Breast epithelium (tissue), 4 donors: ENCODE measurements around the gene PIP4K2C. TPM values are rescaled to one million over a fixed set of nuclear protein-coding genes. Genes with fewer than 3 reads are reported as not detected.
A peak's percentile ranks its signal among the peaks of the same experiment; 100 is the strongest.

ENCODE experiments used
- DNase-seq, 2 donors: peaks; one replicate each; pipeline ENCODE4 v3.0.0-alpha.2; 2019; ENCODE audit warnings: low spot score in 2 of 2
- H3K27ac ChIP-seq, 2 donors: fragments of 200-600 bp; sonication (generic) in 1 of 2; one replicate each; pipeline ENCODE4 v1.5.1; 2016 to 2019; ENCODE audit warnings: mild to moderate bottlenecking in 1 of 2
- H3K27me3 ChIP-seq, 2 donors: fragments of 200-600 bp; sonication (generic) in 1 of 2; one replicate each; pipeline versions ENCODE4 v1.5.1 to v1.6.0; 2017 to 2019; ENCODE audit warnings: control low read depth in 1 of 2, mild to moderate bottlenecking in 1 of 2
- H3K36me3 ChIP-seq: fragments of 200-600 bp; one replicate; pipeline ENCODE4 v1.5.1; 2019
- H3K4me1 ChIP-seq, 2 donors: fragments of 200-600 bp; sonication (generic); one replicate each; pipeline ENCODE4 v1.5.1; 2016 to 2019; ENCODE audit warnings: control low read depth in 1 of 2
- H3K4me3 ChIP-seq, 3 donors: fragments of 200-600 bp; sonication (generic); 1 replicate in 2 of 3; 2 replicates in 1 of 3; pipeline ENCODE4 v1.5.1; 2016 to 2019; ENCODE audit warnings: mild to moderate bottlenecking in 3 of 3, moderate library complexity in 2 of 3
- H3K9me3 ChIP-seq, 2 donors: fragments of 200-600 bp; sonication (generic) in 1 of 2; one replicate each; pipeline ENCODE4 v1.5.1; 2016 to 2019; ENCODE audit warnings: control low read depth in 1 of 2
- CTCF ChIP-seq, 3 donors: fragments of 450-650 bp; IDR thresholded peaks; one replicate each; pipeline ENCODE4 v1.5.1; 2016 to 2017; ENCODE audit warnings: antibody characterized with exemption in 3 of 3, mild to moderate bottlenecking in 3 of 3, moderate library complexity in 3 of 3
- POLR2A ChIP-seq: fragments of 450-650 bp; IDR thresholded peaks from one replicate; pipeline ENCODE4 v1.6.1; 2016; ENCODE audit warnings: antibody characterized with exemption, mild to moderate bottlenecking, moderate library complexity
- POLR2AphosphoS5 ChIP-seq, 3 donors: sonication (generic); formaldehyde crosslinking; IDR thresholded peaks; one replicate each; pipeline ENCODE4 v1.6.1; 2017; ENCODE audit warnings: antibody characterized with exemption in 3 of 3
- intact Hi-C: fragments of 100-400 bp; cut with DNase I; formaldehyde crosslinking; loops from one replicate; pipeline ENCODE4 v1.15.1; 2023; ENCODE audit warnings: low total_unique reads
- total RNA-seq, 3 donors: library from RNA; depleted of rRNA; stranded (reverse); fragments of >200 nt; gene quantifications; one replicate each; pipeline ENCODE4 v1.1.0, GENCODE V29; 2016

Gene PIP4K2C
- total RNA-seq, 3 donors from 2014 or later: 13.8 to 26.9 (median 24.6) TPM

- H3K4me1 ChIP-seq: peaks cover 6 to 7% of the 10 kb centered on the region in 2 donors
- H3K4me3 ChIP-seq: peak within 1 kb of the TSS; percentile 85 to 95 (median 88)
- peak within 1 kb of the TSS; percentile 92 to 95 for H3K27ac ChIP-seq
- TF ChIP-seq POLR2A (peak; percentile 14), POLR2AphosphoS5 (IDR thresholded peaks at IDR 0.05) (peak in 2 of 3 donors; percentile 69 to 79), CTCF (IDR thresholded peaks at IDR 0.05) (peak in 1 of 3 donors; percentile 17)
- H3K36me3 ChIP-seq: no peaks in the 10 kb centered on the region
- H3K9me3 ChIP-seq: no peaks in the 10 kb centered on the region
- H3K27me3 ChIP-seq: peaks cover 0 to 11% of the 10 kb centered on the region in 2 donors
- DNase-seq: peak; percentile 94 to 97
- intact Hi-C loops: no loop called here
Measured at GRCh38 chr12:57546438-57547287, 44.3 kb upstream of the PIP4K2C start, which contains the start of gene DCTN2. Gene DCTN2, minus strand, starts transcription at chr12:57547192. Its CDS starts 129 bp downstream, at chr12:57547063.

GRCh38 chr12:57547288-57548012, 43.5 kb upstream of the PIP4K2C start:
- TF ChIP-seq POLR2AphosphoS5 (IDR thresholded peaks at IDR 0.05) (no peak), CTCF (IDR thresholded peaks at IDR 0.05) (no peak), POLR2A (no peak)
- Histone ChIP-seq H3K27ac (peak overlapping the region; percentile 92 to 95), H3K4me1 (peaks cover 6 to 7% of the 10 kb centered on the region in 2 donors), H3K9me3 (no peaks in the 10 kb centered on the region), H3K27me3 (peaks cover 0 to 11% of the 10 kb centered on the region in 2 donors), H3K4me3 (peak overlapping the region; percentile 85 to 95 (median 88)), H3K36me3 (no peaks in the 10 kb centered on the region)
- DNase-seq: no peak
- intact Hi-C loops: no loop called here

- TF ChIP-seq POLR2AphosphoS5 (IDR thresholded peaks at IDR 0.05) (no peak), CTCF (IDR thresholded peaks at IDR 0.05) (no peak)
- no peaks in the 10 kb centered on the region for H3K9me3 ChIP-seq
- H3K36me3 ChIP-seq: no peaks in the 10 kb centered on the region
- peaks cover 6 to 7% of the 10 kb centered on the region in 2 donors for H3K4me1 ChIP-seq
- H3K4me3 ChIP-seq: no peak overlapping the region
- intact Hi-C loops: no loop called here
- no peak for DNase-seq
- no peak overlapping the region for H3K27ac ChIP-seq
- peaks cover 0 to 11% of the 10 kb centered on the region in 2 donors for H3K27me3 ChIP-seq
Measured at GRCh38 chr12:57548013-57548315, 43.0 kb upstream of the PIP4K2C start.

GRCh38 chr12:57548488-57548887, 42.5 kb upstream of the PIP4K2C start:
- Histone ChIP-seq H3K36me3 (no peaks in the 10 kb centered on the region), H3K4me3 (no peak overlapping the region), H3K9me3 (no peaks in the 10 kb centered on the region), H3K4me1 (peaks cover 6 to 7% of the 10 kb centered on the region in 2 donors), H3K27ac (no peak overlapping the region), H3K27me3 (peaks cover 0 to 11% of the 10 kb centered on the region in 2 donors)
- DNase-seq: no peak
- TF ChIP-seq CTCF (IDR thresholded peaks at IDR 0.05): no peak
- TF ChIP-seq POLR2A: no peak
- no peak for TF ChIP-seq POLR2AphosphoS5 (IDR thresholded peaks at IDR 0.05)
- intact Hi-C loops: no loop called here
